GM19240 (cell line): ENCODE results near the gene ECE1.

Source experiments
- DNase-seq: peaks from one replicate; pipeline ENCODE4 v3.0.0; 2011; ENCODE audit warnings: low spot score; ENCODE audit not compliant: insufficient read length

Gene ECE1

DNA sequence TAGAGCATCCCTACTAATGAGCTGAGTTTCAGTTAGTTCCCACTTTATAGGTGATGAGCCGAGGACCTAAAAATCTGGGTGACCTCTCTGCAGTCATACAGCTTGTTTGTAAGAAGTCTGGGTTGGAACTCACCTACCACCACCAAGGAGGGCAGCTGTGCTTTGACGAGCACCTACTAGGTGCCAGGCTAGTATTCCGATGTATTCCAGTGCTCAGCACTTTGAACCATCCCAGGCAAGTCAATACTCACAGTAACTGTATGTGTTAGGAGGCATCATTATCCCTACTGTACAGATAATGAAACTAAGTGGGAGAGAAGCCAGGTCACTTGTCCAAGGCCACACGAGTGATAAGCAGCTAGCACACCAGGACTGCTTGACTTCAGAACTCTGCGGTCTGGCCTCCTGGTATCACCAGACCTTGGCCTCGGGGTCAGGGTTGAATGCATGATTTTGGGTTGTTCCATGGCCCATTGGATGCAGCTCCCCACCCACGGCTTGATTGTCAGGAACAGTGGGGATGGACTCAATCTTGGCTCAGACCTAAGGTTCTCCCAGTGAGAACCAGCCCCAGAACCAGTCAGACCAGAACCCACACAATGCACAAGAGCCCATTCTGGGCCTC lies 20.7 kb downstream of the ECE1 start:
- DNase-seq: no peak

DNA sequence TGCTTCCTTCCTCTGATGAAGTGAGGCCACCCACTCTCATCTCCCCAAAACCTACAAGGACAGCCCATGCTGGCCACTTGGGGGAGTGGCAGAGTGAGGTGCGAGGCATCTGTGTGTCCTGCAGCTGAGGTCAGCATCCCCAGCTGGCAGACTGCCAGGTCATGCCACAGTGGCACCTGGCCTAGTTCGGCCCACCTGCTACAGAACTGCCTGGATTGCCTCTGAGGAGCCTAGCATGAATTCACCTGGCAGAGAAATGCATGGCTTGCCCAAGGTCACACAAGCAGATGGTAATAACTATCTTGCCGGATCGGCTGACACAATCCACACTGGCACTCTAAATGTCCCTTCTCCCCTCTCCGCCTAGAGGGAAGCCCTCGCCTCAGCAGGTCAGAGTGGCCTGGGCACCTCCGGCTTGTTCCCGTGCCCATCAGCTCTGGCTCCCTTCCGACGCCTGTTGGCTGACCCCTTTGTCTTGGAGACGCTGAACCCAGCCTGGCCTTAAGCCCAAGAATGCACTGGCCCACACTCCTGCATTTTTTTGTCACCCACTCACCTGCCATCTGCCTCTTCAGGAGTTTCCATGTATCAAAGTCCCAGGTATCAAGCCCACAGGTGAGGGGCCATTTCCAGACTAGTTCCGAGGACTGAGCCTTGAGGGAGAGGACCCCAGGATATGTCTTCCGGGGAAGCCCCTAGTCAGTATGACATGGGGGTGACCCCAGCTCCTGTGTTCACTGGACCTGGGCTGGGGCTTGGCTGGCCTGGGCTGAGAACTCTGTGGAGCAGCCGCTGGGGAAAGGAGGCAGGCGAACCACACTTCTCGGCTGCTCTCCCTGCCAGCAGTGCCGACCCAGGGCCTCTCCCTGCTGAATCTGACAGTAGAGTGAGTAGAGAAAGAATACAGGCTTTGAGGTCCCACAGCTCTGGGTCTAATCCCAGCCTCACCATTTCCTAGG lies 21.7 kb downstream of the ECE1 start:
- no peak for DNase-seq

DNA sequence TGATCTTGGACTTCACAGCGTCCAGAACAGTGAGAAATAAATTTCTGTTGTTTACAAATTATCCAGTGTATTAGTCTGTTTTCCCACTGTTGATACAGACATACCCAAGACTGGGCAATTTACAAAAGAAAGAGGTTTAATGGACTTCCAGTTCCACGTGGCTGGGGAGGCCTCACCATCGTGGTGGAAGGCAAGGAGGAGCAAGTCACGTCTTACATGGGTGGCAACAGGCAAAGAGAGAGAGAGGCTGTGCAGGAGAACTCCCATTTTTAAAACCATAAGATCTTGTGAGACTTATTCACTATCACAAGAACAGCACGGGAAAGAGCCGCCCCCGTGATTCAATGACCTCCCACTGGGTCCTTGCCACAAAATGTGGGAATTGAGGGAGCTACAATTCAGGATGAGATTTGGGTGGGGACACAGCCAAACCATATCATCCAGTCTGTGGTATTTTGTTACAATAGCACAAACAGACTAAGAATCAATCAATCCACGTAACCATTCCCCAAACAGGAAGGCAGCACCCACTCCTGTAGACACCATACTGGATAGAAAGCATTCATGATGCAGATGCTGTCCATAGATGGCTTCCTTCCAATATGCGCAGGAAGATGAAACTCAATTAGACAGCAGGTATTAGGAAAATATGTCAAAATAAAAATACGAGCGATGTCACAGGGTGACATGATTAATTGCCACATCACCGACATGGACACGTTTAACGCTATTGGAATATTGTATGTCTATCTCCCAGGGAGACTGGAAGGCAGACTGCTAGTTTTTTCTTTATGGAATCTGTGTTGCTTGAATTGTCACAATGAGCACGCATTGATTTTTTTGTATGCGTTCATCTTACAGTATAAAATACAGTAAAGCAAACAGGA lies 22.8 kb downstream of the ECE1 start:
- DNase-seq: no peak

DNA sequence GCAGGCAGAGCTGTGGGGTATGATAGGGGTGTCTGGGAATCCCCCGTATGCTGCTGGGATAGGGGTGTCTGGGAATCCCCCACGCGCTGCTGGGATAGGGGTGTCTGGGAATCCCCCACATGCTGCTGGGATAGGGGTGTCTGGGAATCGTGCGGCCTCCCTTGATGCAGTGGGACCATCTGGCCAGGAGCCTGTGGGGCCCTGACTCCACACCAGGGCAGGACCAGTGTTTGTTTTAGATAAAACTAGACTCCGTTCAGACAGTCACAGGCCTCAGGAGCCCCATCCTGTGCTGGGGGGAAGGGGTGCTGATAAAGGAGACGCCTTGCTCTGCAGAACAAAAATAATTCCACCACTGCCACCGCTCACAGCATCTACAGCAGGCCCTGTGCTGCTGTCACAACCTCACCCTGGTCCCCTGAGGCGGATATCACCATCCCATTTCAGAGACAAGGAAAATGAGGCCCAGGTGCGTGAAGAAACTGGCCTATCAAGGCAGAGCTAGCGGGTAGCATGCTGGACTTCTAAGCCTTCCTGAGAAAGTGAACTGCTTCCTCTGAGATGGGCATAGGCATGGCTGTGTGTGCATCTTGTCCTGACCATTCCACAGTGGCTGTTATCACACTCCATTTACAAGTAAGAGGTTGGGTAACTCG lies 24.0 kb downstream of the ECE1 start:
- no peak for DNase-seq

DNA sequence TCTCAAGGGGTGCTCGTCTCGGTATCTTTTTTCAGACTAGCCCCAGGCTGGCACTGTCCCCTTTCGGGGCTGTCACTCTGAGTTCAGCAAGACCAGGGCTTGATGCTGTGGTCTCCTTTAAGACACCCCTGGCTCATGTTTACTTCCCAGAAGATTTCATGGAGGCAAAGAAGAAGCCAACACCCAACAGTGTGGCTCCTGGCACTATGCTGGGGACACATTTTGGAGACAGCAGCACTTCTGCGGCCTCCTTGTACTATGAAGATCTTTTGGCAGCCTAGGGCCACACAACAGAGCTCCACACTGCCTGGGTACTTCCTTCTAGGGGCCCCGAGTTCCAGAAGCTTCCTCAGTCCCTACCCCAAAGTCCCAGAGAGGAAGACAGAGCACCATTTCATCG lies 24.6 kb downstream of the ECE1 start:
- no peak for DNase-seq

DNA sequence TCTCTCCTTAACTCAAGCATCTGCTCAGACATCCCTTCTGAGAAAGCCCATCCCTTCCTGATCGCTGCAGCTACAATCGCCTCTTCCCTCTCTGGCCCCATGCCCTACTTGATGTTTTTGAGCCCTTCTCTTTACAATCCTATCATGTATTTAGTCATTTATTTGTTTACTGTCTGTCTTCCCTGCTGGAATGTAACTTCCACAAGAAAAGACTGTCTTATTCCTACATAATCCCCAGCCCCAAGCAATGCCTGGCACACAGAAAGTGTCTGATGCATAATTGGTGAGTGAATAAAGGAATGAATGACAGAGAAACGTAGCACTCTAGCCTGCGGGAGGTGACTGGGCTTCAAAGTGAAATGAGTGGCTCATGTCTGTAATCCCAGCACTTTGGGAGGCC lies 25.4 kb downstream of the ECE1 start:
- DNase-seq: no peak

DNA sequence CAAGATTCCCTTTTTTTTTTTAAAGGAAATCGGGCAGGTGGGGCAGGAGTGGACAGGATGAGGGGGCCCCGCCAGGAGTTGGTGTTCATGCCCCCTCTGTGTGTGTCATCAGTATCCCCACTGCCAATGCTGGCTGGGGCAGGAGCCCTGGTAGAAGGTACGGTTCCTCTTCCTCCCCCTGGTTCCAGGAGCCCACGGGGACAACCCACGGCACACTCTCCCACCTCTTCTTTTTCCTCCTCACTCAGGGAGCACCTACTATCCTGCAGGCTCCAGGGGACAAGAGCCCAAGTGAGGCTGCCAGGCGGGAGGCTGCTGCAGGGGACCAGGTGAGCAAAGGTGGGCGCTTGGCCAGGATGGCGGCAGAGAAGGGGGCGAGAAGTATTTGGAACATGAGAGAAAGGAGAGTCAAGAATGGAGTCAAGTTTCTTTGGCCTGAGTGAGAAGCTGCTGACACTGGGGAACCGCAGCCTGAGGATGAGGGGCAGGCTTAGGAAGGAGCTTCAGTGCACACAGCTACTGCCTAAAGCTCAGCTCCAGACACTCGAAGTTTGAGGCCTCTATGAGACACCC lies 26.5 kb downstream of the ECE1 start:
- DNase-seq: no peak

DNA sequence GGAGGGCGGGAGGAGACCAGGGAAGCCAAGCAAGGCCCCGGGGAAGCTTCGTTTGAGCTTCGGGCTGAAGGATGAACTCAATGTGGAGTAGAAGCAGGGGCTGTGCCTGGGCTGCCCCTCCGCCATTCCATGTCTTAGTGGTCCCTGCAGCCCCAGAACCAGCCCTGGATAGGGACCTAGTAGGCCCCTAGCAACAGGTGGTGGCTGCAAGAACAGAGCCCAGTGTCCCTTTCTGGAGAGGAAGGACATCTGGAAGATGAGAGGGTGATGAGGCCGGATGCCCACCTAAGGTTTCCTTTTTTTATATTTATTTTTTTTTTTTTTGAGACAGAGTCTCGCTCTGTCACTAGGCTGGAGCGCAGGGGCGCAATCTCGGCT lies 27.2 kb downstream of the ECE1 start:
- DNase-seq: no peak

DNA sequence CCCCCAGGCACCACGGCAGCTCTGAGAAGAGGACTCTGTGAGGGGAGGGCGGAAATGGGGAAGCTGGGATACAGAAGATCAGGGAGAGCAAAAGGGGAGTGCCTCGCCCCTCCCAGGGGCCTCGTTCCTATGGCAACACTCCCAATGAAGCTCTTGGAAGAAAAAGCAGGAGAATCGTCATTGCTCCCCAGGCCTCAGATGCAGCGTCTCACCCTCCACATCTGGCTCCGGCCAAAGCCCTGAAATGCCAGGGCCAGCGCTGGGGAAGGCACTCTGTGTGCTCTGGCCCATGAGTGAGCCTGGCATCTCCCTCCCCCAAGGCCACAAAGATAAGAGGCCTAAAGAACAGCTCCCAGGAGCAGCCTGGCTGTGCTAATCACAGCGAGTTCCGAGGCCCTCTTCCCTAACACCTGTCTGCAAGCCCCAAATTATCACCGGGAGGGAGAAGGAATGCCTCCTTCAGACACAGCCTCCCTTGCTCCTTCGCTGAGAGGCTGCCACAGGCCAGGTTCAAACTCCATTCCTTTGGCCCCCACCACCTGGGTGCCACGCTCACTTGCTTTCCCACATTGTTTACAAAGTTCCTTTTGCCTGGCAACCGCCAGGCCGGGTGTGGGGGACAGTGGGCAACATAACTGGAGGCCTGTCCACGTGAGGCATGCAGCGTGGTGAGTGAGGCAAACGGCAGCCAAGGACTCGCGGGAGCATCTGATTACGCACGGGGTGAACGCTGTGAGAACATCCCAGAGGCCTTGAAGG lies 27.8 kb downstream of the ECE1 start:
- no peak for DNase-seq

DNA sequence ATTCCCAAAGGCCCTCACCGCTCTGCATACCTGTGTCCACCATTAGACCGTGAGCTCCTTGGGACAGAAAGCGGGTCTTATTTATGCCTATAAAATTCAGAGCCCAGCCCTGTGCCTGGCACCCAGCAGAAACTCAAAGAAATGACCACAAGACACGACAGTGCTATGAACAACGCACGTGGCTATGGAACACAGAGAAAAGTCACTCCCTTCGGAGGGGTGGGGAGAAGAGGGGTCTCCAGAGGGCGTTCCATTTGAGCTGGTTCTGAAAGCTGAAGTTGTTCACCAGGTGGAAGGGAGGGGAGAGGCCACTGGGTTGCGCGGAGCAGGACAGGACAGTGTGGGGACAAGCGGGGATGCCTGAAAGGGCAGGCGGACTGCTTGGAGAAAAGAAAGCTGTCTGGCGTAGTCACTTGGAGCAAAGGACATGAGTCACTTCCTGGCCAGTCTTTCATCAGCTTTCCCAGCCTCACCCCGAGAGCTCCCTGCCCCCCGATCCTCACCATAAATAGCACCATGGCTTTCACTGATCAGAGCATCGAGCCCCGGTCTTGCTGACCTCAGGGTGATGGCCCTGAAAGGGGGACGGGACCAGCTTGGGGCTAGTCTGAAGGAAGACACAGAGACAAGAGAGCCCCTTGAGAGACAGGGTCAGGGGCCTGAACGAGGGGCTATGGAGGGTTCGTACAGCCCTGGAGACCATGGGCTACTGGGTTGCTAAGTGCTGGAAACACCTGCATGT lies 28.5 kb downstream of the ECE1 start:
- no peak for DNase-seq

DNA sequence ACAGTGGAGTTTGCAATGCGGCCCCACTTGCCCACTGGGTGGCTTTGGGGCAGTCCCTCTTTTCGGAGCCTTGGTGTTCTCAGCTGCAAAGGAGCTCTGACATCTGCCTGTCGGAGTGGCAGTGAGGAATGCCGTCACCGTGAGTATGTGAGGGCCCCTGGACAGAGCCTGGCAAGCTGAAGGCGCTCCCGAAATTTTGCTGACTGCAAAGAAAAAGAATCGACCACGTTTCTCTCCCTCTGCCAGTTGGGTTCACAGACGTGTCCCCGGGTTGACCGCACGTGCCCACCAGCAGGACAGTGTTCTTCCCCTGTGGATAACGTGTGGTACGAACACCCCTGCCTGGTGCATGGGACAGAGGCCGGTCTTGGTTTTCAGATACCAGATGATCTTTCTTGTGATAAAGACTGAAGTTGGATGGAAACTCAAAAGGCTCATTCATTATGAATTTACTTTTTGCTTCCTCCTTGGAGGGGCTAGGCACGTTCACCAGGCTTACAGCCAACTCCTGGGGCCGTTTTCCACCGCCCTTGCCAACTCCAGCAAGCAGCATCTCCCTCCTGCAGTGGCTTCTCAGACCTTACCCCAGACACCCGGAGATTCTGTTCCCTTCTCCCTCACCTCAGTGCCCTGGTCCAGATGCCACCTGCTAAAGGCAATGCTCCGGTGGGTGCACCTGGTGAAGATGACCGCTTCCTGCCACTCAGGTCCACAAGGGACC lies 29.7 kb downstream of the ECE1 start:
- DNase-seq: no peak

DNA sequence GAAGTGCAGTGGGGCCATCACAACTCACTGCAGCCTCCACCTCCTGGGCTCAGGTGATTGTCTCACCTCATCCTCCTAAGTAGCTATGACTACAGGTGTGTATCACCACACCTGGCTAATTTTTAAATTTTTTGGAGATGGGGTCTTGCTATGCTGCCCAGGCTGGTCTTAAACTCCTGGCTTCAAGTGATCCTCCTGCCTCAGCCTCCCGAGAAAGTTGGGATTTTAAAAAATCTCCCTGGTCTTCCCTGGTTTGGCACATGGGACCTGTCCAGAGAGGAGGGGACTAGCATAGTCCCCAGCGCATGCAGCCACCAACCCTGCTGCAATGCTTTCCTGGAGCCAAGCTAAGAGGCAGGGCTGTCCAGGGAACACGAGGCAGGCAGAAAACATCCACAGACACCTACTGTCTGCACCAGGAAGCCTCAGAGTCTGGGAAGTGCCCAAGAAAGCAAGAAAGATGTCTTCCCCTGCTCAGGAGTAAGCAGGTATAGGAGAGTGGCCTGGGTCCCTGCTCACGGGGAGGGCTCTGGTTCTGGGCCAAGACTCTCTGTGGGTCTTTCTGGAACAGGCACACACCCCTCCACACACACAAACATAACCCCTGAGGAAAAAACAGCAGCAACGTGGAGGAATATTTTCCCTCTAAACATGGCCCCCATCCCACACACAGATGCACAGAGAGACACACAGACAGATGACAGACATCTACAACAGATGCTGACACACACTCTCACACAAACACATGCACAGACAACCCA lies 30.8 kb downstream of the ECE1 start:
- DNase-seq: no peak

DNA sequence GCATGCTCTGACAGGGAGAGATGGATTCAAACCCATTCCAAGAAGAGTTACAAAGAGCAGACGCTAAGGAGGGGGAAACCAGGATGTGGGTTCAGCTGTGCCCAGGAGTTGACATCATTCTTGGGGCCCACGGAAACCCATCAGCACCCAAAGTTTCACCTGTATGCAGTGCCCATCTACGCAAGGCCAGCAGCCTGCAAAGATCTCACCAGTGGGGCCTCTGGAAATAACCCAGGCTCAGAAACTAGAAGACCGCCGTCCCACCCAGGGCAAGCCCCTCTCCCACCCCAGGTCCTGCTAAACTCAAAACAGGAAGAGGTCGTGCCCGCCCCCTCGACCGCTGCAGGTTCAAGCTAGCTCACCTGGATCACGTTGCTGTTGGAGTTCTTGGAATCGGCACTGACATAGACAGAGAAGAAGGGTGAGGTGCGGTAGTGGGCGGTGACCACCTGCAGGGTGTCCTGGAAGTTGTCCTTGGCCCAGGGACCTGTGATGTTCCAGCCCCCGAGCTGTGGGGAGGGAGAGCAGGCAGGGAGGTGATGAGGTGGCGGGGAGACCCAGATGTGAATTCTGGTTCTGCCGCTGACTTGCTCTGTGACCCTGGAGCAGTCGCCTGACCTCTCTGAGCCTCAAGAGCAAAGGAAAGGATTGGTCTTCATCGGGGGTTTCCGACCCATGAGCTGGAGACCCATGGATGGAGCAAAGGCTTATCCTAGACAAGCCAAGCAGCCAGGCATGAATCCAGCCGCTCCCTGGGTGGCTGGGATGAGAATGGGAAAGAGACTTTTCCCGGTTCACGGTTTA lies 31.7 kb downstream of the ECE1 start:
- no peak for DNase-seq

DNA sequence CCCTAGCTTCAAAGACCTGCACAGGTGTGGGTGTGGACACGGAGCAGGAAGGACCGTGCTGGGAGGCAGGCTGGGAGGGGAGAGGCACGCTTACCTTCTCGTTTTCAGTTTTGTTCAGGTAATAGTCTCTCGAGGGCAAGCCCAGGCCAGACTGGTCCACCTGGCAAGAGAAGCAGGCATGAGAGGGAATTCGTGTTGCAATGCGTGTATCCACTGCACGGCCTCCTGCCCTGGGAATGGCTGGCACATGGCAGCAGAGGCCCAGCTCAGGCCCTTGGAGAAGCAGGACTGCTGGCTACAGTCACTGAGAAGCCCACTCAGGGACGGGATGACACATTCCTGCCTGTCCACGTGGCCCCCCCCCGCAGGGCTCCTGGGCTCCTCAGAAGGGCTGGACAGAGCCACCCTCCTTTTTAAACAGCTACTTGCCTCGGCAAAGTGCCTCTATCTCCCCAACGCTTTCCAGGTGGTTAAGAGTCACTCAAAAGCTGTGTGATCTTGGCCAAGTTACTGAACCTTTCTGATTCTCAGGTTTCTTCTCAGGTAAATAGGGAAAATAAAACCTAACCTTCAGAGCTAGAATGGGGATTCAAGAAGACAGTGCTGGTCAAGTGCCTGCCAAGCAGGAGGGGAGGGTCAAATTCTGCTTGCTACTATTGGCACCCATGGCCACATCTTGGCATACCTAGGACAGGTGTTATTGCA lies 32.7 kb downstream of the ECE1 start:
- DNase-seq: no peak

DNA sequence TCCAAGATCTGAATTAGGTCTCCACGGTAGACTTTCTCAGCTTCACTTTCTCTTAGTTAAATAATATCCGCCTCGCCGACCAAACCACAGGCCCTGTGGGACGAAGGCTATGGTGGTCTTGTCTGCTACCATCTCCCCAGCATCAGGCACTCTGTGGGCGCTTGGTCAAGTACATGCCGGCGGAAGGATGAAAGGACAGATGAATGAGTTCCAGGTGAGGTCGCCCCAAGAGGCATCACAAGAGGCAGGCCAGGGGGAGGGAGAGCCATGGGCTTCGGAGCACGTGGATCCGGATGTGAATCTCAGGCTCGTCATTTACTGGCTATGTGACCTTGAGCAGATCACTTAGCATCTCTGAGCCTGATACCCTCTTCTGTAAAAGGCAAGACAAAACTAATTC lies 33.5 kb downstream of the ECE1 start:
- no peak for DNase-seq

DNA sequence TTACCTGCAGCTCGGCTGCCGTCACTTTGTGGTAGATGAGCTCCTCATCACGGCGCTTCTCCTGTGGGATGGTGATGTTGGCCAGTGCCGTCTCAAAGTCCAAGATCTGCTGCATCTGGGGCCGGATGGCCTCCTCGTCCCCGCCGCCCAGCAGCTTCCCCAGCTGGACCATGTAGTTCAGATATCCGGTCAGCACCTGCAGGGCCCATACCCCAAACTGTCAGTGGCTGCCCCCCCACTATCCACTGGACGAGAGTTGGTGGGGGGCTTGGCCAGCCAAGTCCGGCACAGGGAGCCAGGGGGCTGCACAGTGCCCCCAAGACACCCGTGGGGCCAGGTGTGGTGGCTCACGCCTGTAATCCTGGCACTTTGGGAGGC lies 34.3 kb downstream of the ECE1 start:
- no peak for DNase-seq
